WTC11 (cell line): ENCODE data around the gene MTOR. TPM values are rescaled to one million over a fixed set of nuclear protein-coding genes. Genes with fewer than 3 reads are reported as not detected.

ENCODE experiments used
- ATAC-seq: fragments of 200-7000 bp; cut with Tn5 transposase; 2 replicates; pipeline ENCODE4 v1.10.0; 2021; ENCODE audit warnings: mild to moderate bottlenecking, moderate library complexity
- CTCF ChIA-PET: fragments of 300-600 bp; sonication (Branson Sonifier 250); formaldehyde crosslinking; loops from one replicate; lab custom pipeline; 2021; ENCODE audit warnings: antibody characterized with exemption; lab: Charles Lee
- POLR2A ChIA-PET: fragments of 350-600 bp; sonication (Branson Sonifier 250); formaldehyde crosslinking; loops from one replicate; lab custom pipeline; 2021; ENCODE audit warnings: antibody characterized with exemption; lab: Charles Lee
- DNase-seq: peaks from one replicate; pipeline ENCODE4 v3.0.0; 2021; ENCODE audit warnings: low spot score
- H3K27ac Mint-ChIP-seq: 2 replicates; pipeline ENCODE4 v1.8.0; 2021; ENCODE audit warnings: mixed read lengths
- H3K27me3 Mint-ChIP-seq: 2 replicates; pipeline ENCODE4 v1.8.0; 2021; ENCODE audit warnings: low read depth, mild to moderate bottlenecking, moderate library complexity, mixed read lengths
- H3K36me3 Mint-ChIP-seq: 2 replicates; pipeline ENCODE4 v1.8.0; 2021; ENCODE audit warnings: mixed read lengths
- H3K4me1 Mint-ChIP-seq: 2 replicates; pipeline ENCODE4 v1.8.0; 2022; ENCODE audit warnings: mixed read lengths
- H3K4me3 Mint-ChIP-seq: 2 replicates; pipeline ENCODE4 v1.8.0; 2021; ENCODE audit warnings: mild to moderate bottlenecking, moderate library complexity, mixed read lengths
- H3K9me3 Mint-ChIP-seq: 2 replicates; pipeline ENCODE4 v1.8.0; 2021; ENCODE audit warnings: mixed read lengths
- ARID4B ChIP-seq: sonication (generic); formaldehyde crosslinking; IDR thresholded peaks from 2 replicates; pipeline ENCODE4 v1.8.0; 2023; ENCODE audit warnings: missing genetic modification reagents, mild to moderate bottlenecking, borderline replicate concordance
- CDX4 ChIP-seq: fragments of 250-450 bp; sonication (Bioruptor Pico); IDR thresholded peaks from 2 replicates; pipeline ENCODE4 v1.9.0; 2021; ENCODE audit warnings: moderate library complexity, mild to moderate bottlenecking, inconsistent platforms, borderline replicate concordance
- E2F4 ChIP-seq: sonication (generic); formaldehyde crosslinking; IDR thresholded peaks from 2 replicates; pipeline ENCODE4 v1.8.1; 2022; ENCODE audit warnings: low read depth, mild to moderate bottlenecking, moderate library complexity, missing genetic modification reagents, borderline replicate concordance
- EMX1 ChIP-seq: fragments of 250-450 bp; sonication (Bioruptor Pico); IDR thresholded peaks from 2 replicates; pipeline ENCODE4 v1.8.0; 2021; ENCODE audit warnings: mild to moderate bottlenecking
- ESRRA ChIP-seq: sonication (generic); formaldehyde crosslinking; IDR thresholded peaks from 2 replicates; pipeline ENCODE4 v1.8.1; 2022; ENCODE audit warnings: mild to moderate bottlenecking, missing genetic modification reagents, borderline replicate concordance
- GTF2I ChIP-seq: fragments of 250-450 bp; sonication (Bioruptor Pico); conservative IDR thresholded peaks from 2 replicates; pipeline ENCODE4 v1.4.0; 2021; ENCODE audit warnings: mild to moderate bottlenecking
- HMGA2 ChIP-seq: fragments of 250-450 bp; sonication (Bioruptor Pico); IDR thresholded peaks from 2 replicates; pipeline ENCODE4 v1.4.0; 2021; ENCODE audit warnings: mild to moderate bottlenecking, moderate library complexity
- HMGXB4 ChIP-seq: sonication (generic); formaldehyde crosslinking; IDR thresholded peaks from 2 replicates; pipeline ENCODE4 v1.8.1; 2023; ENCODE audit warnings: mild to moderate bottlenecking, moderate library complexity, missing genetic modification reagents
- MLX ChIP-seq: sonication (generic); formaldehyde crosslinking; IDR thresholded peaks from 2 replicates; pipeline ENCODE4 v1.8.1; 2023; ENCODE audit warnings: mild to moderate bottlenecking, missing genetic modification reagents, moderate library complexity
- MXD4 ChIP-seq: fragments of 250-450 bp; sonication (Bioruptor Pico); IDR thresholded peaks from 2 replicates; pipeline ENCODE4 v1.8.0; 2021; ENCODE audit warnings: mild to moderate bottlenecking, moderate library complexity, borderline replicate concordance
- NFYB ChIP-seq: sonication (generic); formaldehyde crosslinking; conservative IDR thresholded peaks from 2 replicates; pipeline ENCODE4 v1.8.0; 2022; ENCODE audit warnings: low read depth, missing genetic modification reagents
- NR1H2 ChIP-seq: sonication (generic); formaldehyde crosslinking; IDR thresholded peaks from 2 replicates; pipeline ENCODE4 v1.9.0; 2021; ENCODE audit warnings: mild to moderate bottlenecking, moderate library complexity, missing genetic modification reagents
- PREB ChIP-seq: sonication (generic); formaldehyde crosslinking; IDR thresholded peaks from 2 replicates; pipeline ENCODE4 v1.8.1; 2022; ENCODE audit warnings: mild to moderate bottlenecking, missing genetic modification reagents, moderate library complexity, borderline replicate concordance
- RELA ChIP-seq: sonication (generic); formaldehyde crosslinking; IDR thresholded peaks from 2 replicates; pipeline ENCODE4 v1.8.1; 2022; ENCODE audit warnings: missing genetic modification reagents, mild to moderate bottlenecking, borderline replicate concordance
- RORB ChIP-seq: fragments of 250-450 bp; sonication (Bioruptor Pico); IDR thresholded peaks from 2 replicates; pipeline ENCODE4 v1.9.0; 2021; ENCODE audit warnings: mild to moderate bottlenecking
- TCF7 ChIP-seq: sonication (generic); formaldehyde crosslinking; IDR thresholded peaks from 2 replicates; pipeline ENCODE4 v1.8.0; 2022; ENCODE audit warnings: mild to moderate bottlenecking, low read depth, missing genetic modification reagents, moderate library complexity
- TP53 ChIP-seq: sonication (generic); formaldehyde crosslinking; IDR thresholded peaks from 2 replicates; pipeline ENCODE4 v1.8.1; 2023; ENCODE audit warnings: mild to moderate bottlenecking, missing genetic modification reagents
- USF2 ChIP-seq: sonication (generic); formaldehyde crosslinking; IDR thresholded peaks from 2 replicates; pipeline ENCODE4 v1.8.1; 2023; ENCODE audit warnings: mild to moderate bottlenecking, missing genetic modification reagents, moderate library complexity
- ZNF317 ChIP-seq: sonication (generic); formaldehyde crosslinking; IDR thresholded peaks from 2 replicates; pipeline ENCODE4 v1.8.1; 2023; ENCODE audit warnings: low read depth, mild to moderate bottlenecking, moderate library complexity, missing genetic modification reagents, borderline replicate concordance
- ZNF416 ChIP-seq: fragments of 250-450 bp; sonication (Bioruptor Pico); IDR thresholded peaks from 2 replicates; pipeline ENCODE4 v1.9.0; 2021; ENCODE audit warnings: mild to moderate bottlenecking, inconsistent platforms
- ZNF512 ChIP-seq: sonication (generic); formaldehyde crosslinking; IDR thresholded peaks from 2 replicates; pipeline ENCODE4 v1.8.1; 2022; ENCODE audit warnings: missing genetic modification reagents, borderline replicate concordance
- ZNF671 ChIP-seq: fragments of 250-450 bp; sonication (Bioruptor Pico); IDR thresholded peaks from 2 replicates; pipeline ENCODE4 v1.8.0; 2021; ENCODE audit warnings: mild to moderate bottlenecking
- total RNA-seq: library from RNA; stranded (reverse); gene quantifications from 3 replicates; pipeline ENCODE4 v1.2.3, GENCODE V29; 2021
- TF ChIP-seq, protein P1 (sequence below): fragments of 250-450 bp; sonication (Bioruptor Pico); IDR thresholded peaks from 2 replicates; pipeline ENCODE4 v1.8.0; 2021; ENCODE audit warnings: mild to moderate bottlenecking

The MTOR gene
- total RNA-seq, 1 experiment from 2014 or later: 65.0 TPM

DNA sequence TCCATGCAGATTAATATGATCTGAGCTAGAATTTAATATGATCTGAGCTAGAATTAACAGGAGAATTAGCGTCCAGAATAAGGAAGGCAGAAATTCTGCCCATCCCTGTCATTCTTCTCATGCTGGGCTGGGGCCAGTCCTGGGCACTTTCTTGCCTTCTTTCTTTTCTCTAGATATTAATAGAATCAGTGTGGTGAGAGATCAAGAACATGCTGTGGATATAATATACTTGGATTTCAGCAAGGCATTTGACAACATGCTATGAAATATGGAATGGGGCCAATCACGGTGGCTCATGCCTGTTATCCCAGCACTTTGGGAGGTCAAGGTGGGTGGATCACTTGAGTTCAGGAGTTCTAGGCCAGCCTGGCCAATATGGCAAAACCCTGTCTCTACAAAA lies 28.7 kb upstream of the MTOR start (continued):
- TF ChIP-seq ARID4B (no peak), GTF2I (CRISPR knock-in tag) (no peak), USF2 (CRISPR knock-in tag) (no peak), ZNF416 (no peak), ZNF512 (CRISPR knock-in tag) (no peak), TP53 (CRISPR knock-in tag) (no peak), TCF7 (CRISPR knock-in tag) (no peak), E2F4 (CRISPR knock-in tag) (no peak)
- TF ChIP-seq, protein P1, sequence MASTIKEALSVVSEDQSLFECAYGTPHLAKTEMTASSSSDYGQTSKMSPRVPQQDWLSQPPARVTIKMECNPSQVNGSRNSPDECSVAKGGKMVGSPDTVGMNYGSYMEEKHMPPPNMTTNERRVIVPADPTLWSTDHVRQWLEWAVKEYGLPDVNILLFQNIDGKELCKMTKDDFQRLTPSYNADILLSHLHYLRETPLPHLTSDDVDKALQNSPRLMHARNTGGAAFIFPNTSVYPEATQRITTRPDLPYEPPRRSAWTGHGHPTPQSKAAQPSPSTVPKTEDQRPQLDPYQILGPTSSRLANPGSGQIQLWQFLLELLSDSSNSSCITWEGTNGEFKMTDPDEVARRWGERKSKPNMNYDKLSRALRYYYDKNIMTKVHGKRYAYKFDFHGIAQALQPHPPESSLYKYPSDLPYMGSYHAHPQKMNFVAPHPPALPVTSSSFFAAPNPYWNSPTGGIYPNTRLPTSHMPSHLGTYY (CRISPR knock-in tag): no peak

DNA sequence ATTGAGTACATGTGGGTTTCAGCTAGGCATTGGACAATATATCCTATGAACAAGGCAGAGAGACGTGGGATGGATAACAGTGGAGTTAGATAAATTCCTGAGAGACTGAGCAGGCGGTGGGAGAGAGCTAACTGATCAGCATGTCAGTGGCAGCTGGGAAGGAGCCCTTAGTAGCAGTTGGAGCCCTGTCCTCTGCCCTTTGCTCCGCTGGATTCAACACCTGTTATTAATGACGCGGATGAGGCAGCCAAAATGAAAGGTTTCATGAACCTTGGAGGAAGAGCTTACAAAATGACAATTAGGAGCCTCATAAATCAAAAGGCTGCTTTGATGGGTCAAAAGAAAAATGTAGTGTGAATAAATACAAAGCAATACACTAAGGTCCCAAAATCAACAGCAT lies 26.7 kb upstream of the MTOR start:
- Mint-ChIP-seq H3K27me3 (no peaks in the 10 kb centered on the region), H3K27ac (peak overlapping the region; percentile 33; the same call in 1 of the 2 replicates), H3K9me3 (no peaks in the 10 kb centered on the region), H3K36me3 (peaks cover 11% of the 10 kb centered on the region), H3K4me3 (no peak overlapping the region), H3K4me1 (peaks cover 43% of the 10 kb centered on the region)
- DNase-seq (no peak), ATAC-seq (no peak)
- ChIA-PET CTCF (interaction anchor here (0.6 to 1.9 kb wide), 2 partner anchors 16 to 33 kb away, joined by 3 to 7 read pairs; partner anchors contain the start of gene UBIAD1), POLR2A (interaction anchor here (0.6 kb wide), 1 partner anchor 979 kb away, joined by 6 read pairs; no protein-coding TSS in a partner anchor)
- TF ChIP-seq MXD4 (CRISPR knock-in tag): no peak
- TF ChIP-seq EMX1 (CRISPR knock-in tag): no peak
- no peak for TF ChIP-seq RELA (CRISPR knock-in tag)
- TF ChIP-seq ZNF416: no peak
- no peak for TF ChIP-seq PREB (CRISPR knock-in tag)
- TF ChIP-seq NR1H2: no peak
- TF ChIP-seq ZNF317 (CRISPR knock-in tag): no peak
- TF ChIP-seq NFYB: no peak
- TF ChIP-seq CDX4 (CRISPR knock-in tag): no peak
- no peak for TF ChIP-seq MLX (CRISPR knock-in tag)
- no peak for TF ChIP-seq ESRRA
- TF ChIP-seq HMGA2: no peak
- TF ChIP-seq HMGXB4 (CRISPR knock-in tag): no peak
- TF ChIP-seq ZNF671 (CRISPR knock-in tag): no peak
- no peak for TF ChIP-seq TCF7 (CRISPR knock-in tag)
- TF ChIP-seq RORB (CRISPR knock-in tag): no peak
